ENCODE data around the gene IL16. TPM values are rescaled to one million over a fixed set of nuclear protein-coding genes. Genes with fewer than 3 reads are reported as not detected.
A peak's percentile ranks its signal among the peaks of the same experiment; 100 is the strongest.

Gene IL16
- total and polyA plus RNA-seq, 10 donors, result 93.9 to 159 (median 128) TPM

GRCh38 chr15:81288616-81289015, 91.9 kb downstream of the IL16 start:
- 57 to 72% (median 59%) methylated on average over 8 of the region's 8 CpGs for WGBS, 5 donors
- H3K36me3 ChIP-seq, result no peaks in the 10 kb centered on the region

GRCh38 chr15:81289910-81290309, 93.2 kb downstream of the IL16 start:
- intact Hi-C loops (cut with DNase I; ENCODE audit: low total_unique reads), result no loop called here
- Histone ChIP-seq H3K9me3 (no peaks in the 10 kb centered on the region), H3K27me3 (replicated peaks in 1 of 7) (no peaks in the 10 kb centered on the region), H3K36me3 (no peaks in the 10 kb centered on the region), H3K27ac (peak overlapping the region in 2 of 8 donors; percentile 4 to 98), H3K4me3 (no peak overlapping the region), H3K4me1 (peaks cover 26 to 95% (median 68%) of the 10 kb centered on the region in 6 donors)
- TF ChIP-seq POLR2A (IDR thresholded peaks at IDR 0.05) (no peak), CTCF (IDR thresholded peaks at IDR 0.05 in 8 of 11, conservative IDR thresholded peaks at IDR 0.05 in 3 of 11) (no peak), POLR2AphosphoS5 (IDR thresholded peaks at IDR 0.05) (no peak)
- no peak for DNase-seq
- 94 to 96% (median 94%) methylated on average over 4 of the region's 4 CpGs for WGBS, 5 donors

More at GRCh38 chr15:81288616-81289015, 91.9 kb downstream of the IL16 start:
- intact Hi-C loops (cut with DNase I; ENCODE audit: low total_unique reads), result no loop called here
- Histone ChIP-seq H3K27me3 (replicated peaks in 1 of 7) (no peaks in the 10 kb centered on the region), H3K9me3 (no peaks in the 10 kb centered on the region), H3K4me3 (no peak overlapping the region), H3K4me1 (peaks cover 28 to 95% (median 67%) of the 10 kb centered on the region in 6 donors), H3K27ac (peak overlapping the region in 6 of 8 donors; percentile 30 to 88 (median 64))
- no peak for DNase-seq
- TF ChIP-seq POLR2AphosphoS5 (IDR thresholded peaks at IDR 0.05) (no peak), CTCF (IDR thresholded peaks at IDR 0.05 in 8 of 11, conservative IDR thresholded peaks at IDR 0.05 in 3 of 11) (no peak), POLR2A (IDR thresholded peaks at IDR 0.05) (no peak)

- Histone ChIP-seq H3K4me1 (peaks cover 30 to 93% (median 68%) of the 10 kb centered on the region in 6 donors), H3K4me3 (peak overlapping the region in 4 of 8 donors; percentile 34 to 82 (median 38)), H3K9me3 (no peaks in the 10 kb centered on the region), H3K27ac (peak overlapping the region; percentile 67 to 98 (median 92)), H3K27me3 (replicated peaks in 1 of 7) (no peaks in the 10 kb centered on the region), H3K36me3 (no peaks in the 10 kb centered on the region)
- 46 to 82% (median 65%) methylated on average over 4 to 5 of the region's 5 CpGs for WGBS, 5 donors
- peak; percentile 77 for DNase-seq
- TF ChIP-seq POLR2AphosphoS5 (IDR thresholded peaks at IDR 0.05), result no peak
- TF ChIP-seq CTCF (IDR thresholded peaks at IDR 0.05 in 8 of 11, conservative IDR thresholded peaks at IDR 0.05 in 3 of 11), result no peak
- no peak for TF ChIP-seq POLR2A (IDR thresholded peaks at IDR 0.05)
- intact Hi-C loops (cut with DNase I; ENCODE audit: low total_unique reads), result no loop called here
Observed at GRCh38 chr15:81291916-81292522, 95.3 kb downstream of the IL16 start.

- Histone ChIP-seq H3K27me3 (replicated peaks in 1 of 7) (no peaks in the 10 kb centered on the region), H3K9me3 (no peaks in the 10 kb centered on the region), H3K36me3 (no peaks in the 10 kb centered on the region), H3K27ac (peak overlapping the region; percentile 67 to 98 (median 92)), H3K4me1 (peaks cover 30 to 89% (median 68%) of the 10 kb centered on the region in 6 donors), H3K4me3 (peak overlapping the region; percentile 6 to 82 (median 35))
- intact Hi-C loops (cut with DNase I; ENCODE audit: low total_unique reads), result no loop called here
- WGBS, 5 donors, result 42 to 72% (median 60%) methylated on average over 12 of the region's 12 CpGs
- DNase-seq, result peak; percentile 93
- TF ChIP-seq CTCF (IDR thresholded peaks at IDR 0.05 in 8 of 11, conservative IDR thresholded peaks at IDR 0.05 in 3 of 11), result no peak
- TF ChIP-seq POLR2AphosphoS5 (IDR thresholded peaks at IDR 0.05), result peak; percentile 90 to 97 (median 96)
- peak; percentile 45 to 84 (median 62) for TF ChIP-seq POLR2A (IDR thresholded peaks at IDR 0.05)
Observed at GRCh38 chr15:81292523-81293001, 95.9 kb downstream of the IL16 start.
